ENCODE measurements around the gene SEPTIN11. TPM values are rescaled to one million over a fixed set of nuclear protein-coding genes. Genes with fewer than 3 reads are reported as not detected.

The SEPTIN11 gene
- total RNA-seq, 1 donor from 2014 or later = 41.5 TPM

- intact Hi-C loops (cut with DNase I) = no loop called here
- DNase-seq (ENCODE audit: low spot score) = no peak
Measured at GRCh38 chr4:76997077-76997476, 47.5 kb downstream of the SEPTIN11 start.

GRCh38 chr4:76997532-76997931 lies 48.0 kb downstream of the SEPTIN11 start:
- DNase-seq (ENCODE audit: low spot score) = no peak
- intact Hi-C loops (cut with DNase I) = no loop called here

- intact Hi-C loops (cut with DNase I) = no loop called here
- no peak for DNase-seq (ENCODE audit: low spot score)
Measured at GRCh38 chr4:76998251-76998901, 48.8 kb downstream of the SEPTIN11 start.

Other genes with a start within 250 kb of the SEPTIN11 start
- gene SOWAHB, start 51.6 kb upstream of the SEPTIN11 start, total RNA-seq = 0.08 TPM
- gene CCNI, start 126.2 kb downstream of the SEPTIN11 start, total RNA-seq = 338 TPM
- gene CCNG2, start 207.5 kb downstream of the SEPTIN11 start, total RNA-seq = 10.5 TPM

All from cardiac septum (tissue), 1 donor.